ENCODE data around the gene ZNF611.
"Not testable (repeated sequence)": the region's sequence is repeated elsewhere in the genome, so short reads cannot be mapped to it uniquely, and the experiment has no call there.

The ZNF611 gene

GRCh38 chr19:52675239-52675638 is 59.6 kb downstream of the ZNF611 start:
- not testable (repeated sequence) for DNase-seq

- no peak for DNase-seq
These were observed 61.8 kb downstream of the ZNF611 start for GRCh38 chr19:52673014-52673413.

- DNase-seq = no peak
These were observed 64.8 kb downstream of the ZNF611 start for GRCh38 chr19:52670046-52670445.

- no peak for DNase-seq
These were observed 65.3 kb downstream of the ZNF611 start for GRCh38 chr19:52669586-52669985.

- no peak for DNase-seq
These were observed 66.9 kb downstream of the ZNF611 start for GRCh38 chr19:52667972-52668371.

GRCh38 chr19:52666506-52666905 is 68.3 kb downstream of the ZNF611 start:
- no peak for DNase-seq

GRCh38 chr19:52665529-52665928 is 69.3 kb downstream of the ZNF611 start:
- DNase-seq = no peak

- no peak for DNase-seq
These were observed 69.8 kb downstream of the ZNF611 start for GRCh38 chr19:52665027-52665426.

GRCh38 chr19:52664461-52664860 is 70.4 kb downstream of the ZNF611 start:
- DNase-seq = no peak

- DNase-seq = no peak
These were observed 72.2 kb downstream of the ZNF611 start for GRCh38 chr19:52662631-52663030.

- DNase-seq = no peak
These were observed 73.9 kb downstream of the ZNF611 start for GRCh38 chr19:52660981-52661380.

GRCh38 chr19:52659013-52659412 is 75.8 kb downstream of the ZNF611 start:
- no peak for DNase-seq

GRCh38 chr19:52658595-52658994 is 76.2 kb downstream of the ZNF611 start:
- DNase-seq = no peak

- no peak for DNase-seq
These were observed 81.7 kb downstream of the ZNF611 start for GRCh38 chr19:52653161-52653560.

All from cerebellar nuclear complex (tissue), 1 donor.